ENCODE data around the gene NSUN6. TPM values are rescaled to one million over a fixed set of nuclear protein-coding genes. Genes with fewer than 3 reads are reported as not detected.

NSUN6 gene
- total RNA-seq, 2 donors from 2014 or later: 8.3 to 13.1 TPM

DNA sequence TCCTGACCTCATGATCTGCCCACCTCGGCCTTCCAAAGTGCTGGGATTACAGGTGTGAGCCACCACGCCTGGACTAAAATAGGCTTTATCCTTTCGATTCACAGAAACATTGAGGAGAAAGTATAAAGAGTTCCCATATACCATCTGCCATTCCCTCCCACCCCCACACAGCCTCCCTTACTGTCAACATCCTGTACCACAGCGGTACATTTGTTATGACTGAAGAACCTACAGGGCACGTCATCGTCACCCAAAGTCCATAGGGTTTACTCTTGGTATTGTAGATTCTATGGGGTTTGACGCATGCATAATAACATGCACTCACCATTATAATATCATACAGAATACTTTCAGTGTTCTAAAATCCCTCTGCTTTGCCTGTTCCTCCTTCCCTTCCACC lies 35.8 kb upstream of the NSUN6 start:
- Histone ChIP-seq H3K4me1 (no peaks in the 10 kb centered on the region), H3K9me3 (no peaks in the 10 kb centered on the region), H3K4me3 (no peak overlapping the region), H3K36me3 (no peaks in the 10 kb centered on the region), H3K9ac (ENCODE audit: low read depth in 2 of 2, low read length in 2 of 2) (no peak overlapping the region), H3K27me3 (no peaks in the 10 kb centered on the region), H3K27ac (no peak overlapping the region)
- intact Hi-C loops (cut with DNase I): no loop called here
- DNase-seq: no peak
- TF ChIP-seq, protein P1, sequence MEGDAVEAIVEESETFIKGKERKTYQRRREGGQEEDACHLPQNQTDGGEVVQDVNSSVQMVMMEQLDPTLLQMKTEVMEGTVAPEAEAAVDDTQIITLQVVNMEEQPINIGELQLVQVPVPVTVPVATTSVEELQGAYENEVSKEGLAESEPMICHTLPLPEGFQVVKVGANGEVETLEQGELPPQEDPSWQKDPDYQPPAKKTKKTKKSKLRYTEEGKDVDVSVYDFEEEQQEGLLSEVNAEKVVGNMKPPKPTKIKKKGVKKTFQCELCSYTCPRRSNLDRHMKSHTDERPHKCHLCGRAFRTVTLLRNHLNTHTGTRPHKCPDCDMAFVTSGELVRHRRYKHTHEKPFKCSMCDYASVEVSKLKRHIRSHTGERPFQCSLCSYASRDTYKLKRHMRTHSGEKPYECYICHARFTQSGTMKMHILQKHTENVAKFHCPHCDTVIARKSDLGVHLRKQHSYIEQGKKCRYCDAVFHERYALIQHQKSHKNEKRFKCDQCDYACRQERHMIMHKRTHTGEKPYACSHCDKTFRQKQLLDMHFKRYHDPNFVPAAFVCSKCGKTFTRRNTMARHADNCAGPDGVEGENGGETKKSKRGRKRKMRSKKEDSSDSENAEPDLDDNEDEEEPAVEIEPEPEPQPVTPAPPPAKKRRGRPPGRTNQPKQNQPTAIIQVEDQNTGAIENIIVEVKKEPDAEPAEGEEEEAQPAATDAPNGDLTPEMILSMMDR (IDR thresholded peaks at IDR 0.05): no peak

DNA sequence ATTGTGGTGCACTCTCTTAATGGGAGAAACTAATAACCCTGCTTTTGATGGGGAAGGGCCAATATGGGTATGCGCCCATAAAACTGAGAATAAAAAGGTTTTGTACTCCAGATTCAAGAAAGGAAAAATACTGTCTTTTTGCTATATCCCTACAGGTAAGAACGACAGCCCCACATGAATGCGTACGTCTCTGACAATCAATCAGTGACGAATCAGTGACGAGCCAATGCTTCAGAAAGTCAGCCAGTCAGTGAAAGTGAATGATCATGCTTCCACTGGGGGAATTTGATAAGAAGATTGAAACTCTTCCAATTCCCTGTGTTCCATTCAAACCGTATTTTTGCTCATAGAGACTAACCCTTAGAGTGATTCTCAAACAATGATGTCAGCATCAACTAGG lies 34.2 kb upstream of the NSUN6 start:
- Histone ChIP-seq H3K4me3 (no peak overlapping the region), H3K9ac (ENCODE audit: low read depth in 2 of 2, low read length in 2 of 2) (no peak overlapping the region), H3K27ac (no peak overlapping the region), H3K9me3 (no peaks in the 10 kb centered on the region), H3K27me3 (no peaks in the 10 kb centered on the region), H3K36me3 (no peaks in the 10 kb centered on the region), H3K4me1 (no peaks in the 10 kb centered on the region)
- intact Hi-C loops (cut with DNase I): no loop called here
- TF ChIP-seq, protein P1 (IDR thresholded peaks at IDR 0.05): no peak
- DNase-seq: no peak

- DNase-seq: no peak
- H3K27me3 ChIP-seq: no peaks in the 10 kb centered on the region
- H3K36me3 ChIP-seq: no peaks in the 10 kb centered on the region
- no peaks in the 10 kb centered on the region for H3K9me3 ChIP-seq
- no peaks in the 10 kb centered on the region for H3K4me1 ChIP-seq
- intact Hi-C loops (cut with DNase I): no loop called here
- H3K9ac ChIP-seq (ENCODE audit: low read depth in 2 of 2, low read length in 2 of 2): no peak overlapping the region
- H3K4me3 ChIP-seq: no peak overlapping the region
- TF ChIP-seq, protein P1 (IDR thresholded peaks at IDR 0.05): no peak
- H3K27ac ChIP-seq: no peak overlapping the region
These were observed 33.6 kb upstream of the NSUN6 start for GRCh38 chr10:18684953-18685352.

DNA sequence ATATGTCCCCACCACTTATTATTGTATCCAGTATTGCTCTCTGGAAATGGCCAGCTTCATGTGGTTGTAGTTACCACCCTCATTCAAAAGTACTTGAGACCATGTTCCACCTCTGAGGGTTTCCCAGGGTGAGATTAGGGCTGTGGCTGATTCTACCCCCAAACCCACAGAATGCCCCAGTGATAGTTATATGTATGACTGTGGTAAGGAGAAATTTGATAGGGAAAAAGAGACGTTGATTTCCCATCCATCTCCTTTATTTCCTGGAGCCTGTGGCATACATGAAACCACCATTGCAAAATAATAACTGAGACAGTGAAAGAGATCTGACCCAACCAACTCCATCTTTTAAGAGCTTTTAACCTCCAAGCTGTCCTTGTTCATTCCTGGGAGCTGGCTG lies 33.0 kb upstream of the NSUN6 start:
- intact Hi-C loops (cut with DNase I): no loop called here
- Histone ChIP-seq H3K27me3 (no peaks in the 10 kb centered on the region), H3K36me3 (no peaks in the 10 kb centered on the region), H3K9ac (ENCODE audit: low read depth in 2 of 2, low read length in 2 of 2) (no peak overlapping the region), H3K4me1 (no peaks in the 10 kb centered on the region), H3K27ac (no peak overlapping the region), H3K4me3 (no peak overlapping the region), H3K9me3 (no peaks in the 10 kb centered on the region)
- DNase-seq: no peak
- TF ChIP-seq, protein P1 (IDR thresholded peaks at IDR 0.05): no peak

GRCh38 chr10:18683427-18683826 lies 32.0 kb upstream of the NSUN6 start:
- H3K27me3 ChIP-seq: no peaks in the 10 kb centered on the region
- no peak overlapping the region for H3K4me3 ChIP-seq
- H3K9me3 ChIP-seq: no peaks in the 10 kb centered on the region
- TF ChIP-seq, protein P1 (IDR thresholded peaks at IDR 0.05): no peak
- H3K36me3 ChIP-seq: no peaks in the 10 kb centered on the region
- no peak overlapping the region for H3K27ac ChIP-seq
- H3K4me1 ChIP-seq: no peaks in the 10 kb centered on the region
- no peak for DNase-seq
- no peak overlapping the region for H3K9ac ChIP-seq (ENCODE audit: low read depth in 2 of 2, low read length in 2 of 2)
- intact Hi-C loops (cut with DNase I): no loop called here

GRCh38 chr10:18681971-18682411 lies 30.6 kb upstream of the NSUN6 start:
- no peaks in the 10 kb centered on the region for H3K36me3 ChIP-seq
- no peaks in the 10 kb centered on the region for H3K9me3 ChIP-seq
- intact Hi-C loops (cut with DNase I): no loop called here
- H3K4me3 ChIP-seq: no peak overlapping the region
- H3K27me3 ChIP-seq: no peaks in the 10 kb centered on the region
- no peak for DNase-seq
- H3K27ac ChIP-seq: no peak overlapping the region
- TF ChIP-seq, protein P1 (IDR thresholded peaks at IDR 0.05): no peak
- no peaks in the 10 kb centered on the region for H3K4me1 ChIP-seq
- H3K9ac ChIP-seq (ENCODE audit: low read depth in 2 of 2, low read length in 2 of 2): no peak overlapping the region
